MM.1S (cell line): ENCODE data around the gene SVOP.
"Not testable (repeated sequence)": the region's sequence is repeated elsewhere in the genome, so short reads cannot be mapped to it uniquely, and the experiment has no call there.

Source experiments
- DNase-seq: peaks from one replicate; pipeline ENCODE4 v3.0.0-alpha.2; 2015
- H2AFZ ChIP-seq: fragments of 300-600 bp; sonication (generic); 2 replicates; pipeline ENCODE4 v1.6.0; 2016; ENCODE audit warnings: antibody characterized with exemption, low read length
- H3F3A ChIP-seq: fragments of 300-600 bp; sonication (generic); 2 replicates; pipeline ENCODE4 v1.6.1; 2016; ENCODE audit warnings: mild to moderate bottlenecking, antibody characterized with exemption, low read length, moderate library complexity, mixed read lengths; ENCODE audit not compliant: insufficient read depth
- H3K27ac ChIP-seq: fragments of 300-600 bp; sonication (generic); 2 replicates; pipeline ENCODE4 v1.5.1; 2016; ENCODE audit warnings: mild to moderate bottlenecking, low read length
- H3K27me3 ChIP-seq: fragments of 300-600 bp; sonication (generic); replicated peaks from 2 replicates; pipeline ENCODE4 v1.6.0; 2016; ENCODE audit warnings: low read length; ENCODE audit not compliant: insufficient read depth
- H3K36me3 ChIP-seq: fragments of 300-600 bp; sonication (generic); replicated peaks from 2 replicates; pipeline ENCODE4 v1.6.1; 2016; ENCODE audit warnings: mild to moderate bottlenecking, low read length, mixed read lengths; ENCODE audit not compliant: insufficient read depth
- H3K4me1 ChIP-seq: fragments of 300-600 bp; sonication (generic); 2 replicates; pipeline ENCODE4 v1.6.1; 2016; ENCODE audit warnings: low read length, mixed read lengths
- H3K4me2 ChIP-seq: fragments of 300-600 bp; sonication (generic); 2 replicates; pipeline ENCODE4 v1.6.0; 2016; ENCODE audit warnings: low read depth, low read length
- H3K4me3 ChIP-seq: fragments of 300-600 bp; sonication (generic); 2 replicates; pipeline ENCODE4 v1.5.1; 2016; ENCODE audit warnings: low read length, mixed read lengths
- H3K79me2 ChIP-seq: fragments of 300-600 bp; sonication (generic); 2 replicates; pipeline ENCODE4 v1.6.1; 2016; ENCODE audit warnings: mixed run types, low read length, mixed read lengths
- H3K9ac ChIP-seq: fragments of 300-600 bp; sonication (generic); 2 replicates; pipeline ENCODE4 v1.6.1; 2016; ENCODE audit warnings: low read length, mixed read lengths
- H3K9me2 ChIP-seq: fragments of 300-600 bp; sonication (generic); replicated peaks from 2 replicates; pipeline ENCODE4 v1.6.1; 2016; ENCODE audit warnings: mild to moderate bottlenecking, low read length, mixed read lengths; ENCODE audit not compliant: insufficient read depth
- H3K9me3 ChIP-seq: fragments of 300-600 bp; sonication (generic); replicated peaks from 2 replicates; pipeline ENCODE4 v1.6.1; 2016; ENCODE audit warnings: mild to moderate bottlenecking, low read length, mixed read lengths; ENCODE audit not compliant: insufficient read depth
- H4K20me1 ChIP-seq: fragments of 300-600 bp; sonication (generic); 2 replicates; pipeline ENCODE4 v1.6.1; 2016; ENCODE audit warnings: mild to moderate bottlenecking, low read length, moderate library complexity, mixed read lengths; ENCODE audit not compliant: insufficient read depth
- EZH2 ChIP-seq: fragments of 300-600 bp; sonication (generic); optimal IDR thresholded peaks from 2 replicates; pipeline ENCODE3; 2017; ENCODE audit warnings: low read depth, mild to moderate bottlenecking, antibody characterized with exemption, low read length, mixed read lengths
- EZH2phosphoT487 ChIP-seq: fragments of 300-600 bp; sonication (generic); IDR thresholded peaks from 2 replicates; pipeline ENCODE4 v1.6.1; 2018; ENCODE audit warnings: antibody characterized with exemption, low read length
- TF ChIP-seq, protein P1 (sequence below): fragments of 300-600 bp; sonication (generic); IDR thresholded peaks from 2 replicates; pipeline ENCODE4 v1.5.1; 2016; ENCODE audit warnings: antibody characterized with exemption, low read length, mixed read lengths

SVOP gene

DNA sequence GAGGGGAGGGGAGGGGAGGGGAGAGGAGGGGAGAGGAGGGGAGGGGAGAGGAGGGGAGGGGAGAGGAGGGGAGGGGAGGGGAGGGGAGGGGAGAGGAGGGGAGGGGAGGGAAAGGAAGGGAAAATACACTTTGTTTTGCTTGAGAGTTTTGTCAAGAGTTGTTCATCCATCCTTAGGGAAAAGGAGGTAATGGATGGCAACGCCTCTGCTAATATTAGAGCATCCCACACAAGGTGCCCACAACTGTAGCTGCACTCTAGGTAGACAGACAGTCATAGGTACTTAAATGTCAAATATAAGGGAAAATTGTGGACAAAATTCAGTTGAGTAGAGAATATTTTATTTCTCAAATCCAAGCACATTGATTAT lies 161.0 kb downstream of the SVOP start:
- Histone ChIP-seq H3K9me3 (no peaks in the 10 kb centered on the region), H3F3A (peaks cover 6% of the 10 kb centered on the region; the same call in 1 of the 2 replicates), H3K4me1 (peaks cover 23% of the 10 kb centered on the region), H3K4me2 (no peak overlapping the region), H3K9ac (no peak overlapping the region), H3K9me2 (no peaks in the 10 kb centered on the region), H3K27me3 (no peaks in the 10 kb centered on the region), H3K27ac (no peak overlapping the region), H2AFZ (no peak overlapping the region), H3K4me3 (no peak overlapping the region), H3K79me2 (peaks cover 22% of the 10 kb centered on the region), H4K20me1 (no peaks in the 10 kb centered on the region), H3K36me3 (no peaks in the 10 kb centered on the region)
- no peak for TF ChIP-seq EZH2phosphoT487
- TF ChIP-seq EZH2: no peak
- TF ChIP-seq, protein P1, sequence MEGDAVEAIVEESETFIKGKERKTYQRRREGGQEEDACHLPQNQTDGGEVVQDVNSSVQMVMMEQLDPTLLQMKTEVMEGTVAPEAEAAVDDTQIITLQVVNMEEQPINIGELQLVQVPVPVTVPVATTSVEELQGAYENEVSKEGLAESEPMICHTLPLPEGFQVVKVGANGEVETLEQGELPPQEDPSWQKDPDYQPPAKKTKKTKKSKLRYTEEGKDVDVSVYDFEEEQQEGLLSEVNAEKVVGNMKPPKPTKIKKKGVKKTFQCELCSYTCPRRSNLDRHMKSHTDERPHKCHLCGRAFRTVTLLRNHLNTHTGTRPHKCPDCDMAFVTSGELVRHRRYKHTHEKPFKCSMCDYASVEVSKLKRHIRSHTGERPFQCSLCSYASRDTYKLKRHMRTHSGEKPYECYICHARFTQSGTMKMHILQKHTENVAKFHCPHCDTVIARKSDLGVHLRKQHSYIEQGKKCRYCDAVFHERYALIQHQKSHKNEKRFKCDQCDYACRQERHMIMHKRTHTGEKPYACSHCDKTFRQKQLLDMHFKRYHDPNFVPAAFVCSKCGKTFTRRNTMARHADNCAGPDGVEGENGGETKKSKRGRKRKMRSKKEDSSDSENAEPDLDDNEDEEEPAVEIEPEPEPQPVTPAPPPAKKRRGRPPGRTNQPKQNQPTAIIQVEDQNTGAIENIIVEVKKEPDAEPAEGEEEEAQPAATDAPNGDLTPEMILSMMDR: no peak
- DNase-seq: no peak

DNA sequence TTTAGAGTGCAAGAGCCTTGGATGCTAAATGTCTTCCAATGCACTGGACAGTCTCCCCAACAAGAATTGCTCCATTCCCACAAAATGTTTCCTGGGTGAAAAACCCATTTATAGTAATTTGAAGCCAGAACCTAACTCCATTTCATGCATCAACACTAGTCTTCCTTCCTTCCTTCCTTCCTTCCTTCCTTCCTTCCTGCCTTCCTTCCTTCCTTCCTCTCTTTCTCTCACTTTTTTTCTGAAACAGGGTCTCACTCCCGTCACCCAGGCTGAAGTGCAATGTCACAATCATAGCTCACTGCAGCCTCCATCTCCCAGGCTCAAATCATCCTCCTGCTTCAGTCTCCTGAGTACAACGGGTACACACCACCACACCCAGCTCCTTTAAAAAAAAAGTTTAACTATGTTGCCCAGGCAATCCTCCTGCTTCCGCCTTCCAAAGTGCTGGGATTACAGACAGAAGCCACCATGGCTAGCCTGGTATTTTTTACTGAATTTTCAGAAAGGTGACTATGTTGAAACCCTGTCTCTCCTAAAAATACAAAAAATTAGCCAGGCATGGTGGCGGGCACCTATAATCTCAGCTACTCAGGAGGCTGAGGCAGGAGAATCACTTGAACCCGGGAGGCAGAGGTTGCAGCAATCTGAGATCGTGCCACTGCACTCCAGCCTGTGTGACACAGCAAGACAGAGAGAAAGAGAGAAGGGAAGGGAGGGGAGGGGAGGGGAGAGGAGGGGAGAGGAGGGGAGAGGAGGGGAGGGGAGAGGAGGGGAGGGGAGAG lies 161.5 kb downstream of the SVOP start:
- not testable (repeated sequence) for H3K4me2 ChIP-seq, H3K4me3 ChIP-seq, H3K9me2 ChIP-seq, H3K9me3 ChIP-seq, H3F3A ChIP-seq, H3K27me3 ChIP-seq, H3K27ac ChIP-seq, H2AFZ ChIP-seq, H3K36me3 ChIP-seq, H3K9ac ChIP-seq, H4K20me1 ChIP-seq, DNase-seq
- peaks cover 28% of the 10 kb centered on the region for H3K79me2 ChIP-seq
- H3K4me1 ChIP-seq: peaks cover 23% of the 10 kb centered on the region

DNA sequence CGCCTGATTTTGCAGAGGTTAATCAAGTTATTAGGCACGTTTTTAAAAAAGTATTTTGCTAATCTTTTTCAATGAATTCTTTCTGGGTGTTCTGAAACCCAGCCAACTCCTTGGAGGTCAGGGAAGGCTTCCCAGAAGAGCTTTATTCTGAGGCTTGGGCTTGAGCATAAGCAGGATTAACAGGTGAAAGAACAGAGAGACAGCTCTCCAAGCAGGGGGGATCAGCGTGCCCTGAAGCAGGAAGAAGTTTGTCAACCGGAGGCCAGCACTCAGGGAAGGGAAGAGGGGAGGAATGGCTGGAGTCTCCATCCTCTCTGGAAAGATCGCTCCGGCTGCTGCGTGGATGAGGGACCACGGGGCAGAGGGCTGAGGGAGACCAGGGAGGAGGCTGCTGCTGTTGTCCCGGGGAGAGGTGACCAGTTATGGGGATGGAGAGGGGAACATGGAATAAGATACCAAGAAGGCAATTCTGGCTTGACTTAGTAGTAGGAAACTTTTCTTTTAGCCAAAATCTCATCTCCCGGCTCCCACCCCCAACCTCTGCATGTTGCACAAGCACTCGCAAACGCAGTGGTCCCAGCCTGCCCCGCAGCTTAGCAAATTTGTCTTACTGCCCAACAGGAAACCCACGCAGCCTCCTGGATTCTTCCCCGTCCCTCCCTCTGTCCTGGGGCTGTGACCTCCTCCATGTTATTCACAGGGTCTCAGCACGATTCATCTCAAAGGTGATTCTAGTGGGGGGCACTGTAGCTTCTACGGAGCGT lies 162.4 kb downstream of the SVOP start:
- Histone ChIP-seq H3K4me1 (peaks cover 23% of the 10 kb centered on the region), H3K27ac (no peak overlapping the region), H3K9ac (peak overlapping the region; percentile 67; the same call in 1 of the 2 replicates), H3K9me3 (no peaks in the 10 kb centered on the region), H3F3A (peaks cover 6% of the 10 kb centered on the region; the same call in 1 of the 2 replicates), H3K4me2 (peak overlapping the region; percentile 58; the same call in 1 of the 2 replicates), H3K9me2 (no peaks in the 10 kb centered on the region), H3K79me2 (peaks cover 36% of the 10 kb centered on the region), H3K27me3 (no peaks in the 10 kb centered on the region), H3K36me3 (no peaks in the 10 kb centered on the region), H4K20me1 (no peaks in the 10 kb centered on the region), H2AFZ (peak overlapping the region; percentile 78; the same call in 1 of the 2 replicates), H3K4me3 (peak overlapping the region; percentile 60; the same call in 1 of the 2 replicates)
- no peak for DNase-seq
- no peak for TF ChIP-seq EZH2phosphoT487
- TF ChIP-seq, protein P1: no peak
- no peak for TF ChIP-seq EZH2
